Glutamatergic neuron (in vitro differentiated cells): ENCODE measurements around the gene MYT1. TPM values are rescaled to one million over a fixed set of nuclear protein-coding genes. Genes with fewer than 3 reads are reported as not detected.

ENCODE experiments used
- DNase-seq: peaks from one replicate; pipeline ENCODE4 v3.0.0; 2022
- H3K27ac Mint-ChIP-seq: one replicate; pipeline ENCODE4 v1.8.0; 2020; ENCODE audit warnings: mild to moderate bottlenecking, mixed read lengths, inconsistent platforms; ENCODE audit not compliant: unreplicated experiment
- H3K27me3 Mint-ChIP-seq: one replicate; pipeline ENCODE4 v1.8.0; 2020; ENCODE audit warnings: mild to moderate bottlenecking, moderate library complexity, mixed read lengths, inconsistent platforms; ENCODE audit not compliant: unreplicated experiment
- H3K36me3 Mint-ChIP-seq: one replicate; pipeline ENCODE4 v1.8.0; 2020; ENCODE audit warnings: mild to moderate bottlenecking, mixed read lengths, inconsistent platforms; ENCODE audit not compliant: unreplicated experiment
- H3K4me1 Mint-ChIP-seq: one replicate; pipeline ENCODE4 v1.8.0; 2020; ENCODE audit warnings: mild to moderate bottlenecking, low read depth, mixed read lengths, inconsistent platforms; ENCODE audit not compliant: unreplicated experiment
- H3K4me3 Mint-ChIP-seq: one replicate; pipeline ENCODE4 v1.8.0; 2020; ENCODE audit warnings: mild to moderate bottlenecking, mixed read lengths, inconsistent platforms; ENCODE audit not compliant: unreplicated experiment
- H3K9me3 Mint-ChIP-seq: one replicate; pipeline ENCODE4 v1.8.0; 2020; ENCODE audit warnings: mild to moderate bottlenecking, moderate library complexity, mixed read lengths, inconsistent platforms; ENCODE audit not compliant: unreplicated experiment
- CTCF ChIP-seq: fragments of 200-600 bp; sonication (generic); IDR thresholded peaks from one replicate; pipeline ENCODE4 v1.5.0; 2021; ENCODE audit not compliant: partially characterized antibody, unreplicated experiment
- total RNA-seq: library from RNA; stranded (reverse); fragmentation: NEBNext Ultra II Directional; extraction: Animal tissue kit (Norgen Biotek cat#: 25700); gene quantifications from one replicate; pipeline ENCODE4 v1.2.1, GENCODE V29; 2021; ENCODE audit not compliant: unreplicated experiment

The MYT1 gene
- total RNA-seq, 1 donor from 2014 or later, result 159 TPM

- Mint-ChIP-seq H3K27me3 (peaks cover 6% of the 10 kb centered on the region), H3K4me1 (peaks cover 22% of the 10 kb centered on the region), H3K9me3 (peaks cover 13% of the 10 kb centered on the region), H3K36me3 (peaks cover 7% of the 10 kb centered on the region), H3K27ac (no peak overlapping the region), H3K4me3 (no peak overlapping the region)
- no peak for TF ChIP-seq CTCF
- DNase-seq, result peak; percentile 13
Measured at GRCh38 chr20:64140061-64140931, 24.0 kb upstream of the MYT1 start.

GRCh38 chr20:64140956-64141355, 23.3 kb upstream of the MYT1 start:
- H3K27me3 Mint-ChIP-seq, result peaks cover 6% of the 10 kb centered on the region
- H3K36me3 Mint-ChIP-seq, result peaks cover 7% of the 10 kb centered on the region
- H3K4me3 Mint-ChIP-seq, result no peak overlapping the region
- peak; percentile 14 for DNase-seq
- no peak overlapping the region for H3K27ac Mint-ChIP-seq
- H3K9me3 Mint-ChIP-seq, result peaks cover 14% of the 10 kb centered on the region
- no peak for TF ChIP-seq CTCF
- peaks cover 23% of the 10 kb centered on the region for H3K4me1 Mint-ChIP-seq

- DNase-seq, result peak; percentile 3
- Mint-ChIP-seq H3K9me3 (peaks cover 19% of the 10 kb centered on the region), H3K4me1 (peaks cover 29% of the 10 kb centered on the region), H3K27ac (no peak overlapping the region), H3K4me3 (no peak overlapping the region), H3K27me3 (peaks cover 9% of the 10 kb centered on the region), H3K36me3 (peaks cover 7% of the 10 kb centered on the region)
- TF ChIP-seq CTCF, result no peak
Measured at GRCh38 chr20:64142590-64142989, 21.7 kb upstream of the MYT1 start.

- Mint-ChIP-seq H3K36me3 (peaks cover 7% of the 10 kb centered on the region), H3K27me3 (peaks cover 9% of the 10 kb centered on the region), H3K4me1 (peaks cover 32% of the 10 kb centered on the region), H3K4me3 (no peak overlapping the region), H3K27ac (no peak overlapping the region), H3K9me3 (peaks cover 19% of the 10 kb centered on the region)
- DNase-seq, result peak; percentile 10
- no peak for TF ChIP-seq CTCF
Measured at GRCh38 chr20:64143018-64143801, 21.0 kb upstream of the MYT1 start.
